Thoracic aorta (tissue), 2 donors: ENCODE results near the gene RFX4. TPM values are rescaled to one million over a fixed set of nuclear protein-coding genes. Genes with fewer than 3 reads are reported as not detected.

Experiments used
- ATAC-seq: fragments of 150-250 bp; one replicate; pipeline ENCODE4 v1.8.0; 2017; ENCODE audit warnings: low read depth; ENCODE audit not compliant: insufficient number of reproducible peaks, low FRiP score
- DNase-seq: peaks from one replicate; pipeline ENCODE4 v3.0.0-alpha.2; 2020; ENCODE audit warnings: low spot score
- H3K27ac ChIP-seq, 2 donors: fragments of 200-600 bp; sonication (generic); 1 replicate in 1 of 2; 2 replicates in 1 of 2; pipeline ENCODE4 v1.5.1; 2016; ENCODE audit warnings: mild to moderate bottlenecking in 2 of 2, moderate library complexity in 2 of 2
- H3K27me3 ChIP-seq: fragments of 200-600 bp; sonication (generic); replicated peaks from 2 replicates; pipeline ENCODE4 v1.6.0; 2016; ENCODE audit warnings: mild to moderate bottlenecking; ENCODE audit not compliant: insufficient read depth
- H3K36me3 ChIP-seq: fragments of 200-600 bp; sonication (generic); one replicate; pipeline ENCODE4 v1.5.1; 2016
- H3K4me1 ChIP-seq, 2 donors: fragments of 200-600 bp; sonication (generic); 1 replicate in 1 of 2; 2 replicates in 1 of 2; pipeline versions ENCODE4 v1.5.1 to v1.6.0; 2016; ENCODE audit warnings: low read depth in 2 of 2, mild to moderate bottlenecking in 1 of 2; ENCODE audit not compliant: control insufficient read depth in 1 of 2
- H3K4me3 ChIP-seq: fragments of 200-600 bp; sonication (generic); 2 replicates; pipeline ENCODE4 v1.5.1; 2016; ENCODE audit warnings: mild to moderate bottlenecking
- H3K9me3 ChIP-seq: fragments of 200-600 bp; sonication (generic); 2 replicates; pipeline ENCODE4 v1.5.1; 2016
- CTCF ChIP-seq: fragments of 200-600 bp; sonication (generic); IDR thresholded peaks from one replicate; pipeline ENCODE4 v1.5.1; 2019; ENCODE audit warnings: antibody characterized with exemption
- total RNA-seq, 2 donors: library from RNA; depleted of rRNA; stranded (reverse); fragments of >200 nt; gene quantifications; one replicate each; pipeline versions ENCODE4 v1.1.0 to v1.2.3, GENCODE V29; 2016

Gene RFX4
- total RNA-seq, 2 donors from 2014 or later = not detected

- Histone ChIP-seq H3K4me1 (peaks cover 5 to 44% of the 10 kb centered on the region in 2 donors), H3K27ac (peak overlapping the region; percentile 6 to 46), H3K36me3 (no peaks in the 10 kb centered on the region), H3K4me3 (no peak overlapping the region), H3K27me3 (no peaks in the 10 kb centered on the region), H3K9me3 (no peaks in the 10 kb centered on the region)
- no peak for TF ChIP-seq CTCF
- ATAC-seq (peak; percentile 26), DNase-seq (no peak)
These were observed 176.9 kb downstream of the RFX4 start for GRCh38 chr12:106759526-106760183.

- Histone ChIP-seq H3K9me3 (no peaks in the 10 kb centered on the region), H3K27me3 (no peaks in the 10 kb centered on the region), H3K4me1 (peaks cover 5 to 49% of the 10 kb centered on the region in 2 donors), H3K4me3 (no peak overlapping the region), H3K36me3 (no peaks in the 10 kb centered on the region), H3K27ac (peak overlapping the region; percentile 6 to 46)
- DNase-seq = no peak
- no peak for TF ChIP-seq CTCF
- ATAC-seq = no peak
These were observed 177.4 kb downstream of the RFX4 start for GRCh38 chr12:106760184-106760531.

- Histone ChIP-seq H3K36me3 (no peaks in the 10 kb centered on the region), H3K9me3 (no peaks in the 10 kb centered on the region), H3K27me3 (no peaks in the 10 kb centered on the region), H3K27ac (peak overlapping the region in 1 of 2 donors; percentile 23), H3K4me3 (no peak overlapping the region), H3K4me1 (peaks cover 30 to 68% of the 10 kb centered on the region in 2 donors)
- DNase-seq = no peak
- ATAC-seq = no peak
- no peak for TF ChIP-seq CTCF
These were observed 181.4 kb downstream of the RFX4 start for GRCh38 chr12:106764220-106764619.

GRCh38 chr12:106764738-106765137, 181.9 kb downstream of the RFX4 start:
- DNase-seq = no peak
- Histone ChIP-seq H3K27ac (peak overlapping the region in 1 of 2 donors; percentile 23), H3K36me3 (no peaks in the 10 kb centered on the region), H3K27me3 (no peaks in the 10 kb centered on the region), H3K4me3 (no peak overlapping the region), H3K4me1 (peaks cover 30 to 63% of the 10 kb centered on the region in 2 donors), H3K9me3 (no peaks in the 10 kb centered on the region)
- TF ChIP-seq CTCF = no peak
- no peak for ATAC-seq

GRCh38 chr12:106766393-106766826, 183.6 kb downstream of the RFX4 start:
- H3K9me3 ChIP-seq = no peaks in the 10 kb centered on the region
- no peak overlapping the region for H3K4me3 ChIP-seq
- H3K27ac ChIP-seq = no peak overlapping the region
- no peak for ATAC-seq
- DNase-seq = no peak
- no peaks in the 10 kb centered on the region for H3K36me3 ChIP-seq
- H3K4me1 ChIP-seq = peaks cover 28 to 55% of the 10 kb centered on the region in 2 donors
- no peaks in the 10 kb centered on the region for H3K27me3 ChIP-seq
- no peak for TF ChIP-seq CTCF
